Adrenal gland (tissue), 12 donors: ENCODE measurements around the gene MYLK. TPM values are rescaled to one million over a fixed set of nuclear protein-coding genes. Genes with fewer than 3 reads are reported as not detected.

Experiments
- DNase-seq, 7 donors: peaks; one replicate each; pipeline ENCODE4 v3.0.0-alpha.2; 2019 to 2020
- H3K27ac ChIP-seq, 5 donors: fragments of 200-600 bp; sonication (generic) in 4 of 5; 1 replicate in 3 of 5; 2 replicates in 2 of 5; pipeline versions ENCODE4 v1.5.1 to v1.8.0; 2016 to 2020; ENCODE audit warnings: mild to moderate bottlenecking in 1 of 5
- H3K27me3 ChIP-seq: fragments of 200-600 bp; 2 replicates; pipeline ENCODE4 v1.8.0; 2021
- H3K36me3 ChIP-seq, 2 donors: fragments of 200-600 bp; replicated peaks in 1 of 2; 1 replicate in 1 of 2; 2 replicates in 1 of 2; pipeline versions ENCODE4 v1.5.1 to v1.8.0; 2018 to 2022
- H3K4me1 ChIP-seq, 2 donors: fragments of 200-600 bp; replicated peaks in 1 of 2; 1 replicate in 1 of 2; 2 replicates in 1 of 2; pipeline versions ENCODE4 v1.5.1 to v1.8.0; 2018 to 2021
- H3K4me3 ChIP-seq, 4 donors: fragments of 200-600 bp; sonication (generic) in 3 of 4; one replicate each; pipeline ENCODE4 v1.5.1; 2016 to 2018
- H3K9me3 ChIP-seq, 3 donors: fragments of 200-600 bp; sonication (generic) in 1 of 3; replicated peaks in 1 of 3; 1 replicate in 2 of 3; 2 replicates in 1 of 3; pipeline versions ENCODE4 v1.5.1 to v1.8.0; 2016 to 2021
- POLR2A ChIP-seq, 2 donors: fragments of 450-650 bp; IDR thresholded peaks; one replicate each; pipeline ENCODE4 v1.6.1; 2017; ENCODE audit warnings: antibody characterized with exemption in 2 of 2, mild to moderate bottlenecking in 2 of 2, moderate library complexity in 1 of 2
- WGBS, 4 donors: extraction: QIAGEN DNeasy Blood & Tissue Kit in 2 of 4; methylation state at CpG; one replicate each; pipeline versions ENCODE4 v1.1.5 to v1.1.7; 2013 to 2017; 5-methylcytosine and 5-hydroxymethylcytosine counted together
- intact Hi-C, 2 donors: fragments of 100-400 bp; cut with DNase I; formaldehyde crosslinking; loops; one replicate each; pipeline versions ENCODE4 v1.14.1 to v1.15.0; 2022 to 2023
- polyA plus RNA-seq, 3 donors: library from polyadenylated mRNA; stranded (reverse); fragments of 200-250 nt in 2 of 3; fragments of 350-450 nt in 1 of 3; fragmentation: Illumina TruSeq in 1 of 3; extraction: RNeasy Lipid Tissue Mini Kit (QIAGEN cat#74804) in 1 of 3; gene quantifications; one replicate each; pipeline ENCODE4 v1.2.3, GENCODE V29; 2013 to 2014
- total RNA-seq, 9 donors: library from RNA; depleted of rRNA in 4 of 9; stranded (reverse); fragments of >200 nt in 4 of 9; fragments of 120-200 nt in 1 of 9; fragmentation: NEBNext Ultra II Directional in 1 of 9; extraction: Animal tissue kit (Norgen Biotek cat#: 25700) in 1 of 9; gene quantifications; one replicate each; pipeline versions ENCODE4 v1.1.0 to v1.2.4, GENCODE V29; 2013 to 2023
- TF ChIP-seq, protein P1 (sequence below), 6 experiments: fragments of 450-650 bp in 4 of 6; fragments of 200-600 bp in 2 of 6; sonication (generic) in 1 of 6; IDR thresholded peaks; 1 replicate in 5 of 6; 2 replicates in 1 of 6; pipeline versions ENCODE4 v1.5.1 to v1.8.0; 2016 to 2021; ENCODE audit warnings: antibody characterized with exemption in 6 of 6, mild to moderate bottlenecking in 2 of 6, moderate library complexity in 1 of 6
- donor health status: healthy with polysubstance abuse.
- donor health status: Bipolar disorder and iron deficiency.
- donor health status: DM: yes; HTN: yes; CAD: no.
- donor health status: DM: no; HTN: no; CAD: no.
- donor health status: DM: no; HTN: no; CAD: no.
- donor health status: DM: yes; HTN: yes; CAD: no.

Gene MYLK
- total and polyA plus RNA-seq, 12 donors = 13.3 to 124 (median 53.8) TPM

DNA sequence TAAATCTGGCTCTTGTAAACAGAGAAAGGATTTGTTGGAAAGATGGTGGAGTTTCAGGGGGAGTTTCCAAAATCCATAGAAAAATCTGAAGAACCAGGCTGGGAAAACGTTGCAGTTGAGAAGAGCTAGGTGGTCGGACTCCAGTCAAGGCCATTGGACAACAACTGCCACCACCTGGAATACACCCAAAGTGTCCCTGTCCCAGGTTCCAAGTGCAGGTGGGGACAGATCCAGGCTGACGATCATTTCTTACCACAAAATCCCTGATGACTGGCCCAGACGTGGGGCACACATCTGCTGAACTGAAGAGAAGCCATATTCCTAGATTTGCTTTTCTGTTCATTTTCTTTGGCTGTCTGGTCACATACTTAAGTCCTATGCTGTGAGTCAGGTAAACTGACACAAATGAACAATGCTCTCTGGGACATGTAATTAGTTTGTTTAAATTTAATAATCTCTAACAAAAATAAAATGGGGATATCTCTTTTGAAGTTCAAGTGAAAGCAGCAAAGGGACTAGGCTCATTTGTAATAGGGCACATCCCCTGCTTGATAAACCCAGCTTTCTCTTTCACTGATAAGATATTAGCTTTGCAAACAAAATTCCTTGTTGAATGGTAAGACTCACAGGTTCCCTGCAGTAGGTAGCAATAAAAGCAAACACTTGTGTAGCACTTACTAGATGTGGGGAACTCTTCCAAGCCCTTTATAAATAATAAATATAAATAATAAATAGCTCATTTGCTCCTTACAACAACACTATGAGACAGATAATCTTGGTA is 88.5 kb downstream of the MYLK start:
- Histone ChIP-seq H3K27me3 (no peaks in the 10 kb centered on the region), H3K9me3 (no peaks in the 10 kb centered on the region), H3K4me3 (no peak overlapping the region), H3K27ac (no peak overlapping the region), H3K36me3 (no peaks in the 10 kb centered on the region), H3K4me1 (no peaks in the 10 kb centered on the region)
- no peak for DNase-seq
- intact Hi-C loops = no loop called here
- no peak for TF ChIP-seq POLR2A (IDR thresholded peaks at IDR 0.05)
- TF ChIP-seq, protein P1, sequence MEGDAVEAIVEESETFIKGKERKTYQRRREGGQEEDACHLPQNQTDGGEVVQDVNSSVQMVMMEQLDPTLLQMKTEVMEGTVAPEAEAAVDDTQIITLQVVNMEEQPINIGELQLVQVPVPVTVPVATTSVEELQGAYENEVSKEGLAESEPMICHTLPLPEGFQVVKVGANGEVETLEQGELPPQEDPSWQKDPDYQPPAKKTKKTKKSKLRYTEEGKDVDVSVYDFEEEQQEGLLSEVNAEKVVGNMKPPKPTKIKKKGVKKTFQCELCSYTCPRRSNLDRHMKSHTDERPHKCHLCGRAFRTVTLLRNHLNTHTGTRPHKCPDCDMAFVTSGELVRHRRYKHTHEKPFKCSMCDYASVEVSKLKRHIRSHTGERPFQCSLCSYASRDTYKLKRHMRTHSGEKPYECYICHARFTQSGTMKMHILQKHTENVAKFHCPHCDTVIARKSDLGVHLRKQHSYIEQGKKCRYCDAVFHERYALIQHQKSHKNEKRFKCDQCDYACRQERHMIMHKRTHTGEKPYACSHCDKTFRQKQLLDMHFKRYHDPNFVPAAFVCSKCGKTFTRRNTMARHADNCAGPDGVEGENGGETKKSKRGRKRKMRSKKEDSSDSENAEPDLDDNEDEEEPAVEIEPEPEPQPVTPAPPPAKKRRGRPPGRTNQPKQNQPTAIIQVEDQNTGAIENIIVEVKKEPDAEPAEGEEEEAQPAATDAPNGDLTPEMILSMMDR (IDR thresholded peaks at IDR 0.05) = no peak
- WGBS, 4 donors = 62 to 68% (median 63%) methylated on average over 4 of the region's 4 CpGs

DNA sequence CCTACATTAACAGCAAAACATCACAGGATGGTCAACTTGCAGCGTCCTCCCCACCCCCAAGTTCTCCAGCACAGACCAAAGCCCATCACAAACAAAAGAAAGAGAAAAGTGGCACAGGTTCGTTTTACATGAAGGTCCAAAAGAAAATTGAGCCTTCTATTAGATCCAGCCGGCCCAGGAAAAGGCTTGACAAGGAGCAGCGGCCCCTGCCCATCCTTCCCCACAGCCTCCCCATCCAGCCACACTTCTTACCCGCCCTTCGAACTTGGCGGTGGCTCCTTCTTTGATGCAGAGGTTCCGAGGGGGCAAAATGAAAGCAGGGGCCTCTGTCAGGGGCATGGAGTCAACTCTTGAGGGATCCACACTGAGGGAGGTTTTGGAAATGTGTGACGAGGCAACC is 90.7 kb downstream of the MYLK start:
- no peaks in the 10 kb centered on the region for H3K27me3 ChIP-seq
- intact Hi-C loops = no loop called here
- WGBS, 4 donors = 78 to 84% (median 81%) methylated on average over 9 of the region's 9 CpGs
- no peaks in the 10 kb centered on the region for H3K36me3 ChIP-seq
- no peaks in the 10 kb centered on the region for H3K4me1 ChIP-seq
- DNase-seq = no peak
- TF ChIP-seq, protein P1 (IDR thresholded peaks at IDR 0.05) = no peak
- no peak for TF ChIP-seq POLR2A (IDR thresholded peaks at IDR 0.05)
- no peak overlapping the region for H3K27ac ChIP-seq
- H3K9me3 ChIP-seq = no peaks in the 10 kb centered on the region
- no peak overlapping the region for H3K4me3 ChIP-seq

DNA sequence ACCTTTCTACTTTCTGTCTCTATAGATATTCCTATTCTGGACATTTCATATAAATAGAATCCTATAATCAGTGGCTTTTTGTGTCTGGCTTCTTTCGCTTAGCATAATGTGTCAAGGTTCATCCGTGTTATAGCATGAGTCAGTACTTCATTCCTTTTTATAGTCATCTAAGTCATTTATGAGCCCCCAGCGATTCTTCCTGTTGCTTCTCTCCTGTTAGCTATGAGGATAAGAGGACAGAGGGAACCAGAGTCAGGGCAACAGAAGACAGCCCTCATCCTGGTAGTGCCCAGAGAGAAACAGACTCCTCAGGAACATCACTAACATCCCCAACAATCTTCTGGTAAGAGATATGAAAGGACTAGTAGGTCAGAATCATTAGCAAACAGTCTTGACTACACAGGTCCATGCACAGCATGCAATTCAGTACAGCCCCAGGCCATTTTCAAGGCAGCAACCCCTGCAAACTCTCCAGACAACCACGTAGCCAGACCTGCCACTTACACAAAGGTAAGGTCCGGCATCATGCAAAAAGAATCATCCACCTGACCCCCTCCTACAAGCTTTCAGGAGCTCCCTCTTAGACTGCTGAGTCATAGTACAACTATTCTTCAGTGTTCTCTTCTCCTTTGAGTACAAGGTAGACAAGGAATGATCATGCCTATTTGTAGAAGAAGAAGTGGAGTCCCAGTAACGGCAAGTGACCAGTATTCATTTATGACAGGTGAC is 91.5 kb downstream of the MYLK start:
- Histone ChIP-seq H3K4me3 (no peak overlapping the region), H3K27me3 (no peaks in the 10 kb centered on the region), H3K9me3 (no peaks in the 10 kb centered on the region), H3K4me1 (no peaks in the 10 kb centered on the region), H3K27ac (no peak overlapping the region), H3K36me3 (no peaks in the 10 kb centered on the region)
- 83 to 89% (median 85%) methylated on average over 6 of the region's 6 CpGs for WGBS, 4 donors
- intact Hi-C loops = no loop called here
- no peak for DNase-seq
- no peak for TF ChIP-seq POLR2A (IDR thresholded peaks at IDR 0.05)
- TF ChIP-seq, protein P1 (IDR thresholded peaks at IDR 0.05) = no peak

DNA sequence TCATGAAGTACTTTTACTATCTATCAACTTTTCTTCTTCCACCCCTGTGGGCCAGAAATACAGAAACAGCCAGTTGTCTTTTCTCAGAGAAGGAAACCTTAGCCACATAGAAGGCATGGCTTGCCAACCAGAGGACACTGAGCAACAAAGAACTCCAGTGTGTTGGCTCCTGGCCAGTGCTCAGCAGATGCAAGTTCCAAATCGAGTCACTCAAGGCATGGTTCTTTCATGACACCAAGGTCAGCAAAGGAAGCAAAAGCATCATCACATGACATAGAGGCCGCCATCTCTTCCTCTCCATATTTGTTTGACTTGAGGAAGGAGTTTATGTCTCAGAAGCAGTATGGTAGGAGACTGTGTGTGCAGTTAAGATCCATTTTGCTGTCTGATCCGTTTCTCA is 92.2 kb downstream of the MYLK start:
- peak in 2 of 7 donors; percentile 26 to 35 for DNase-seq
- 46 to 65% (median 57%) methylated on average over 3 of the region's 3 CpGs for WGBS, 4 donors

More for the DNA sequence above, 92.2 kb downstream of the MYLK start:
- H3K27me3 ChIP-seq = no peaks in the 10 kb centered on the region
- H3K9me3 ChIP-seq = no peaks in the 10 kb centered on the region
- no peaks in the 10 kb centered on the region for H3K36me3 ChIP-seq
- TF ChIP-seq, protein P1 (IDR thresholded peaks at IDR 0.05) = no peak
- no peak for TF ChIP-seq POLR2A (IDR thresholded peaks at IDR 0.05)
- no peaks in the 10 kb centered on the region for H3K4me1 ChIP-seq
- no peak overlapping the region for H3K27ac ChIP-seq
- no peak overlapping the region for H3K4me3 ChIP-seq
- intact Hi-C loops = no loop called here
